ENCODE data around the gene DKKL1.
A peak's percentile ranks its signal among the peaks of the same experiment; 100 is the strongest.

DKKL1 gene

GRCh38 chr19:49347191-49347590, 16.5 kb upstream of the DKKL1 start:
- Histone ChIP-seq H3K27ac (ENCODE audit: low read depth, low read length) (no peak overlapping the region), H3K9ac (ENCODE audit: low read length in 5 of 5) (no peak overlapping the region), H3K36me3 (ENCODE audit: control insufficient read depth in 5 of 5, insufficient read depth in 5 of 5, low read length in 5 of 5) (peaks cover 0 to 80% (median 71%) of the 10 kb centered on the region in 5 donors), H3K4me1 (ENCODE audit: control insufficient read depth in 5 of 5, insufficient read depth in 5 of 5, low read length in 5 of 5) (no peaks in the 10 kb centered on the region), H3K4me3 (ENCODE audit: low read depth in 1 of 5, low read length in 5 of 5) (no peak overlapping the region), H3K27me3 (ENCODE audit: control insufficient read depth in 5 of 5, insufficient read depth in 4 of 5, low read length in 5 of 5) (no peaks in the 10 kb centered on the region), H3K9me3 (ENCODE audit: control insufficient read depth in 5 of 5, low read length in 5 of 5) (no peaks in the 10 kb centered on the region)

- H3K9me3 ChIP-seq (ENCODE audit: control insufficient read depth in 5 of 5, low read length in 5 of 5): no peaks in the 10 kb centered on the region
- H3K4me1 ChIP-seq (ENCODE audit: control insufficient read depth in 5 of 5, insufficient read depth in 5 of 5, low read length in 5 of 5): no peaks in the 10 kb centered on the region
- H3K9ac ChIP-seq (ENCODE audit: low read length in 5 of 5): no peak overlapping the region
- no peaks in the 10 kb centered on the region for H3K27me3 ChIP-seq (ENCODE audit: control insufficient read depth in 5 of 5, insufficient read depth in 4 of 5, low read length in 5 of 5)
- H3K4me3 ChIP-seq (ENCODE audit: low read depth in 1 of 5, low read length in 5 of 5): no peak overlapping the region
- no peak overlapping the region for H3K27ac ChIP-seq (ENCODE audit: low read depth, low read length)
- H3K36me3 ChIP-seq (ENCODE audit: control insufficient read depth in 5 of 5, insufficient read depth in 5 of 5, low read length in 5 of 5): peaks cover 0 to 75% (median 66%) of the 10 kb centered on the region in 5 donors
Observed at GRCh38 chr19:49347835-49348234, 15.8 kb upstream of the DKKL1 start.

DNA sequence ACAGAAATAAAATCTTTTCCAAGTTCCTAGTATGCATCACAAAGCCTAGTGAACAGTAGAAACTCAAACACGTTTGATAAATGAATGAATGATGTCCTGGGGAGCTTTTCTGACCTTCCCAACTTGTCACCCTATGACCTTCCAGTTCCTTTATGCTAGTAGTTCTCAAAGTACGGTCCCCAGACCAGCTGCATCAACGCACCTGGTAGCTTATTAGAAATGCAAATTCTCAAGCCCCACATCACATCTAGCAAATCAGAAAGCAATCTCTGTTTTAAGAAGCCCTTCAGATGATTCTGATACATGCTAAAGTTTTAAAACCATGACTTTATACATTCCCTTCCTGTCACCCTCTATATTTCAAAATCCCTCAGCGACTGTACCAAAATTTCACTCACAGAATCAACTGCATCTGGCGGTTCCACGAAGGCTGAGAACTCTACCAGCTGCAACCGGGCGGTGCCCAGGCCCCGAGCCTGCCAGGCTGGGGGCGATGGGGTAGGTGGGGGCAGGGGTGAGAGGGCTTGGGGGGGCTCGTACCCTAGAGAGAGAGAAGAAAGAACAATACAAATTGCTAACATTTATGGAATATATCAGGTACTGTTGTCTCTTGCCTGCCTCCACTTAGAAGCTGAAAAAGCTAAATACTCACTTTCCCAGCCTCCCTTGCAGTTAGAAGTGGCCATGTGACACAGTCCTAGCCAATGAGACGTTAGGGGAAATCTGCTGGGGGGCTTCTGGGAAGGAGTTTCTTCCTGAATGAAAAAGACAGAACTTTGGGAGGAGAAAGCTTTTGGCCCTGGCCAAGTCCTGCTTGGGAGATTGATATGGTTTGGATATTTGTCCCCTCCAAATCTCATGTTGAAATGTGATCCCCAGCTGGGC, 15.1 kb upstream of the DKKL1 start:
- H3K36me3 ChIP-seq (ENCODE audit: control insufficient read depth in 5 of 5, insufficient read depth in 5 of 5, low read length in 5 of 5): peaks cover 0 to 74% (median 67%) of the 10 kb centered on the region in 5 donors
- no peaks in the 10 kb centered on the region for H3K27me3 ChIP-seq (ENCODE audit: control insufficient read depth in 5 of 5, insufficient read depth in 4 of 5, low read length in 5 of 5)
- H3K4me3 ChIP-seq (ENCODE audit: low read depth in 1 of 5, low read length in 5 of 5): no peak overlapping the region
- no peak overlapping the region for H3K27ac ChIP-seq (ENCODE audit: low read depth, low read length)
- no peaks in the 10 kb centered on the region for H3K4me1 ChIP-seq (ENCODE audit: control insufficient read depth in 5 of 5, insufficient read depth in 5 of 5, low read length in 5 of 5)
- no peaks in the 10 kb centered on the region for H3K9me3 ChIP-seq (ENCODE audit: control insufficient read depth in 5 of 5, low read length in 5 of 5)
- no peak overlapping the region for H3K9ac ChIP-seq (ENCODE audit: low read length in 5 of 5)

GRCh38 chr19:49349567-49349966, 14.1 kb upstream of the DKKL1 start:
- H3K36me3 ChIP-seq (ENCODE audit: control insufficient read depth in 5 of 5, insufficient read depth in 5 of 5, low read length in 5 of 5): peaks cover 0 to 76% (median 70%) of the 10 kb centered on the region in 5 donors
- H3K9me3 ChIP-seq (ENCODE audit: control insufficient read depth in 5 of 5, low read length in 5 of 5): no peaks in the 10 kb centered on the region
- H3K9ac ChIP-seq (ENCODE audit: low read length in 5 of 5): no peak overlapping the region
- no peaks in the 10 kb centered on the region for H3K4me1 ChIP-seq (ENCODE audit: control insufficient read depth in 5 of 5, insufficient read depth in 5 of 5, low read length in 5 of 5)
- H3K27ac ChIP-seq (ENCODE audit: low read depth, low read length): no peak overlapping the region
- H3K4me3 ChIP-seq (ENCODE audit: low read depth in 1 of 5, low read length in 5 of 5): no peak overlapping the region
- H3K27me3 ChIP-seq (ENCODE audit: control insufficient read depth in 5 of 5, insufficient read depth in 4 of 5, low read length in 5 of 5): no peaks in the 10 kb centered on the region

- H3K4me1 ChIP-seq (ENCODE audit: control insufficient read depth in 5 of 5, insufficient read depth in 5 of 5, low read length in 5 of 5): peaks cover 0 to 33% (median 27%) of the 10 kb centered on the region in 5 donors
- no peaks in the 10 kb centered on the region for H3K9me3 ChIP-seq (ENCODE audit: control insufficient read depth in 5 of 5, low read length in 5 of 5)
- peaks cover 0 to 66% (median 39%) of the 10 kb centered on the region in 5 donors for H3K36me3 ChIP-seq (ENCODE audit: control insufficient read depth in 5 of 5, insufficient read depth in 5 of 5, low read length in 5 of 5)
- no peak overlapping the region for H3K4me3 ChIP-seq (ENCODE audit: low read depth in 1 of 5, low read length in 5 of 5)
- no peaks in the 10 kb centered on the region for H3K27me3 ChIP-seq (ENCODE audit: control insufficient read depth in 5 of 5, insufficient read depth in 4 of 5, low read length in 5 of 5)
- H3K9ac ChIP-seq (ENCODE audit: low read length in 5 of 5): no peak overlapping the region
- peak overlapping the region; percentile 41 for H3K27ac ChIP-seq (ENCODE audit: low read depth, low read length)
Observed at GRCh38 chr19:49355909-49356353, 7.7 kb upstream of the DKKL1 start.

GRCh38 chr19:49356382-49356781, 7.3 kb upstream of the DKKL1 start:
- Histone ChIP-seq H3K27me3 (ENCODE audit: control insufficient read depth in 5 of 5, insufficient read depth in 4 of 5, low read length in 5 of 5) (no peaks in the 10 kb centered on the region), H3K27ac (ENCODE audit: low read depth, low read length) (no peak overlapping the region), H3K4me1 (ENCODE audit: control insufficient read depth in 5 of 5, insufficient read depth in 5 of 5, low read length in 5 of 5) (peaks cover 0 to 37% (median 31%) of the 10 kb centered on the region in 5 donors), H3K9me3 (ENCODE audit: control insufficient read depth in 5 of 5, low read length in 5 of 5) (no peaks in the 10 kb centered on the region), H3K36me3 (ENCODE audit: control insufficient read depth in 5 of 5, insufficient read depth in 5 of 5, low read length in 5 of 5) (peaks cover 0 to 61% (median 35%) of the 10 kb centered on the region in 5 donors), H3K9ac (ENCODE audit: low read length in 5 of 5) (peak overlapping the region in 1 of 5 donors; percentile 21), H3K4me3 (ENCODE audit: low read depth in 1 of 5, low read length in 5 of 5) (peak overlapping the region in 2 of 5 donors; percentile 11 to 23)

GRCh38 chr19:49357186-49357585, 6.5 kb upstream of the DKKL1 start:
- peaks cover 0 to 44% (median 31%) of the 10 kb centered on the region in 5 donors for H3K4me1 ChIP-seq (ENCODE audit: control insufficient read depth in 5 of 5, insufficient read depth in 5 of 5, low read length in 5 of 5)
- peaks cover 0 to 57% (median 28%) of the 10 kb centered on the region in 5 donors for H3K36me3 ChIP-seq (ENCODE audit: control insufficient read depth in 5 of 5, insufficient read depth in 5 of 5, low read length in 5 of 5)
- no peaks in the 10 kb centered on the region for H3K27me3 ChIP-seq (ENCODE audit: control insufficient read depth in 5 of 5, insufficient read depth in 4 of 5, low read length in 5 of 5)
- no peaks in the 10 kb centered on the region for H3K9me3 ChIP-seq (ENCODE audit: control insufficient read depth in 5 of 5, low read length in 5 of 5)
- H3K9ac ChIP-seq (ENCODE audit: low read length in 5 of 5): peak overlapping the region in 1 of 5 donors; percentile 28
- H3K27ac ChIP-seq (ENCODE audit: low read depth, low read length): no peak overlapping the region
- no peak overlapping the region for H3K4me3 ChIP-seq (ENCODE audit: low read depth in 1 of 5, low read length in 5 of 5)

DNA sequence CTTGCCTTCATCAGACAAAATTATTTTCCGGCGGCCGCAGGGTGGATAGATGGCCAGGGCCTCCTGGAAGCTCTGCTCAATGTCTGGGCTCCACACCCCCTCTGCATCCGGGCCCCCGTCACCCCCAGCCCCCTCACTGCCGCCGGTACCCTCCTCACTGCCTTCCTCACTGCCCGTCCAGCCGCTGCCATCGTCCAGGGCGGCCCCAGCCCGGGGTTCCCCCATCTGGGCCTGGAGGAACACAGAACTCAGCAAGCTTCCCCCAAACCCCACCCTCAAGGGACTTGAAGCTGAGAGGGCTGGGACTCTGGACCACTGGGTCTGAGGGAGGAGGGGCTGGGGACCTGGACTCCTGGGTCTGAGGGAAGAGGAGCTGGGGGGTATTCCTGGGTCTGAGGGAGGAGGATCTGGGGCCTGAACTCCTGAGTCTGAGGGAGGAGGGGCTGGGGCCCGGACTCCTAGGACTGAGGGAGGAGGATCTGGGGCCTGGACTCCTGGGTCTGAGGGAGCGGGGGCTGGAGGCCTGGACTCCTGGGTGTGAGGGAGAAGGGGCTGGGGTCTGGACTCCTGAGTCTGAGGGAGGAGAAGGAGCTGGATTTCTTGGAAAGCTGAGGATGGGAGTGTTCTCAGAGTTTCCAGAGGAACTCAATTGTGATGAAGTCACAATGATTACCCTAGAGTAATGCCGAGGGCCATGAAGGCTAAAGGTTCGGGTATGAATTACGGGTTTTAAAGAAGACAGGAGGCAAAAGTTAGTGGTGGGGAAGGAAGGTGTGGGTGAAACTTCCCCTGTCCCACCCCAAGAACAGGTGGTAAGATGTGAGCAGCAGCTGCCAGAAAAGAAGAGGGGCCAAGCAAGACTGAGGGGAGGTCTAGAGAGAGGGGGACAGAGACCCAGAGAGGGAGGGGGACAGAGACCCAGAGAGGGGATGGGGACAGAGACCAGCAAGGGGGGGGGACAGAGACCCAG, 3.5 kb upstream of the DKKL1 start:
- peaks cover 0 to 62% (median 43%) of the 10 kb centered on the region in 5 donors for H3K4me1 ChIP-seq (ENCODE audit: control insufficient read depth in 5 of 5, insufficient read depth in 5 of 5, low read length in 5 of 5)
- H3K4me3 ChIP-seq (ENCODE audit: low read depth in 1 of 5, low read length in 5 of 5): peak overlapping the region in 2 of 5 donors; percentile 13 to 85
- H3K27ac ChIP-seq (ENCODE audit: low read depth, low read length): peak overlapping the region; percentile 90

DNA sequence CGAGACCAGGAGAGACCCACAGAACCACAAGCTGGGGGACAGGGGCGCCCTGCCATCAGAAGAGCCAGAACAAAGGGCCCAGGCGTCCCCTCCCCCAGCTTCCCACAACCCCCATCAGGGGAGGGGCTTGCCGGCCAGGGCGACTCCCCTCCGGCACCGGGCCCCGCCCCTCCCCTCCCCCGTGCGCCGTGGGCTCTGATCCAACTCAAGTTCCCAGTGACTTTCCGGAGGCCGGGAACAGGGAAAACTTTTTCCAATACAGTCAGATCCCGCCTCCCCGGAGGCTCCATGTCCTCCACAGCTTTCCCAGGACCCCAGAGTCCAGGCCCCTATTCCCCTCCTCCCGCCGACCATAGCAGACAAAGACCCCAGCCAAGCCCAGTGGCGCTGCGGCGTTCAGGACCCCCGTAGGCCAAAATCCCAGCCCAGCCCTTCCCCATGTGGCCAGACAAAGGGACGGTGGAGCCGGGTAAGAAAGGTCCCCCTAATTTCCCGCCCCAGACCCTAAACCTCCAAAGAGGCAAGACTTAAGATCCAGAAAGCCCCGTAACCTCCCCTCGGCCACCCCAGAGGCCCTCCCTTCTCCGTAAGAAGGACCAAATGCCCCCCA, 2.1 kb upstream of the DKKL1 start:
- H3K36me3 ChIP-seq (ENCODE audit: control insufficient read depth in 5 of 5, insufficient read depth in 5 of 5, low read length in 5 of 5): peaks cover 0 to 27% (median 13%) of the 10 kb centered on the region in 5 donors
- H3K9ac ChIP-seq (ENCODE audit: low read length in 5 of 5): peak overlapping the region; percentile 68 to 96 (median 91)
- H3K9me3 ChIP-seq (ENCODE audit: control insufficient read depth in 5 of 5, low read length in 5 of 5): no peaks in the 10 kb centered on the region
- H3K4me1 ChIP-seq (ENCODE audit: control insufficient read depth in 5 of 5, insufficient read depth in 5 of 5, low read length in 5 of 5): peaks cover 0 to 49% (median 36%) of the 10 kb centered on the region in 5 donors
- peak overlapping the region; percentile 80 to 89 (median 84) for H3K4me3 ChIP-seq (ENCODE audit: low read depth in 1 of 5, low read length in 5 of 5)
- H3K27ac ChIP-seq (ENCODE audit: low read depth, low read length): peak overlapping the region; percentile 90
- H3K27me3 ChIP-seq (ENCODE audit: control insufficient read depth in 5 of 5, insufficient read depth in 4 of 5, low read length in 5 of 5): no peaks in the 10 kb centered on the region

More for the DNA sequence above, 3.5 kb upstream of the DKKL1 start:
- Histone ChIP-seq H3K9me3 (ENCODE audit: control insufficient read depth in 5 of 5, low read length in 5 of 5) (no peaks in the 10 kb centered on the region), H3K9ac (ENCODE audit: low read length in 5 of 5) (peak overlapping the region in 3 of 5 donors; percentile 59 to 84 (median 78)), H3K36me3 (ENCODE audit: control insufficient read depth in 5 of 5, insufficient read depth in 5 of 5, low read length in 5 of 5) (peaks cover 0 to 33% (median 19%) of the 10 kb centered on the region in 5 donors), H3K27me3 (ENCODE audit: control insufficient read depth in 5 of 5, insufficient read depth in 4 of 5, low read length in 5 of 5) (no peaks in the 10 kb centered on the region)
